ENCODE measurements around the gene PYGO2.

The PYGO2 gene

DNA sequence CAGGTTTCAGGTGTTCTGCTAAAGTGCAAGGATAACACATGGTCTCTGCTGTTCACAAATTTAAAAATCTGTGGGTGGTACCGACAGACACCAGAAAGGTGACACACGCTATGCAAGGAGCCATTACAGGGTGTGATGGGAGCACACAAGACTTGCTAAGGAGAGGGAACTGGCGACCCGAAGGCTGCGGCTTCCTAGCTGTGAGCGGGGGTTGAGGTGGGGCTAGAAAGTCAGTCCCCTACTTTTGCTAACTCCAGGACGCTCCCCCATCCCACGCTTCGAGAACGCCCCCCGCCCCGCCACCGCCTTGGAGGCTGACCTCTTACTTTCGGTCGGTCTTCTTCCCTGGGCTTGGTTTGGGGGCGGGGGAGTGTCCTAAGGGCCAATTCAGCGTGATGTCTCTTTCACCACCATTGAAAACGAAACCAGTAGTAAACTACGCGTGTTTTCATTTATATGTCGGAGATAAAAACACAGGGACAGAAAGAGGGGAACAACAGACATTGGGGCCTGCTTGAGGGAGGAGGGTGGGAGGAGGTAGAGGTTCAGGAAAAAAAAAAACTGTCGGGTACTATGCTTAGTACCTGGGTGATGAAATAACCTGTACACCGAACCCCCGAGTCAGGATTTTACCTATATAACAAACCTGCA, 14.0 kb upstream of the PYGO2 start:
- Histone ChIP-seq H3K27me3 (ENCODE audit: low read length) (no peaks in the 10 kb centered on the region), H3K9me2 (replicated peaks; ENCODE audit: insufficient read depth, low read length) (no peaks in the 10 kb centered on the region), H3K9ac (ENCODE audit: low read length) (peak overlapping the region; percentile 69), H3K79me2 (ENCODE audit: insufficient read depth, low read length) (peaks cover 61% of the 10 kb centered on the region), H3K4me2 (ENCODE audit: low read depth, low read length, poor library complexity, severe bottlenecking) (peak overlapping the region; percentile 74), H3K4me3 (ENCODE audit: insufficient read depth, low read length, poor library complexity, severe bottlenecking) (peak overlapping the region; percentile 72), H4K20me1 (ENCODE audit: low read depth, low read length) (no peaks in the 10 kb centered on the region), H3K9me3 (ENCODE audit: insufficient read depth, low read length) (no peaks in the 10 kb centered on the region), H3F3A (ENCODE audit: insufficient read depth) (peaks cover 17% of the 10 kb centered on the region), H2AFZ (ENCODE audit: low read depth, low read length, severe bottlenecking) (no peak overlapping the region), H3K36me3 (ENCODE audit: low read length) (peaks cover 4% of the 10 kb centered on the region), H3K27ac (ENCODE audit: low read depth, low read length) (peak overlapping the region; percentile 88)
- TF ChIP-seq EZH2phosphoT487 (conservative IDR thresholded peaks at IDR 0.05; ENCODE audit: low read length) (no peak), CTCF (IDR thresholded peaks at IDR 0.05; ENCODE audit: insufficient read depth, low read length, poor library complexity, severe bottlenecking) (no peak)

- peak overlapping the region; percentile 88 for H3K27ac ChIP-seq (ENCODE audit: low read depth, low read length)
- H2AFZ ChIP-seq (ENCODE audit: low read depth, low read length, severe bottlenecking), result no peak overlapping the region
- TF ChIP-seq CTCF (IDR thresholded peaks at IDR 0.05; ENCODE audit: insufficient read depth, low read length, poor library complexity, severe bottlenecking), result no peak
- TF ChIP-seq EZH2phosphoT487 (conservative IDR thresholded peaks at IDR 0.05; ENCODE audit: low read length), result no peak
These were observed 13.3 kb upstream of the PYGO2 start for GRCh38 chr1:154974808-154975408.

DNA sequence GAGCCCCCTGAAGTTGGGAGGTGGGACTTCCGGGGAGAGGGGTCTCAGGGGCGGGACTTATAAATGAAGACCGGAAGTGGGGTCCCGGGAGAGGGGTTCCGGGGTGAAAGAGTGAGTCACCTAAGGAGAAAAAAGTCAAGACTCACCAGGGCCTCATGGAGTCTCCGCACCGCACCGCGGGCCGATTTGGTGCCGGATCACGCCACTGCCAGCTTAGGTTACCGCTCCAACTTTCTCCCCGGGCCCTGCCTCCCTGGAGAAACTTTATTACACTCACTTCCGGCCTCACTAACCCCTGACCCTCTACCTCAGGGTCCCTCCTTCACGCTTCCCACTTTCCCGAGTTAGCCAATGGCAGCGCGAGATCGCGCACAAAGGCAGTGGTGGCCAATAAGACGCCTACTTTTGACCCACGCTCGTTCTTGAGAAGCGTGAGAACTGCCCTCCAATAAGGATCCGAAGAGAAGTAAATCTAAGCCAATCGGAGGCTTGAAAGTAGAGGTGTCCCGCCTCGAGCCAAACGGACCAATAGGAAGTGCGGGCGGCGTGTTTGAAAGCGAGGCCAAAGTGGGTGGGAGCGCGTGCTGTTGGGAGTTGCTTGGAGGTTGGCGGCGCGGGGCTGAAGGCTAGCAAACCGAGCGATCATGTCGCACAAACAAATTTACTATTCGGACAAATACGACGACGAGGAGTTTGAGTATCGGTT, 12.7 kb upstream of the PYGO2 start, which contains the start of gene CKS1B:
TSS of gene CKS1B (plus strand) at position 580 of the 706 bp plus-strand sequence. CDS start at position 645, 65 bp downstream.
- H3K27ac ChIP-seq (ENCODE audit: low read depth, low read length), result peak within 1 kb of the TSS; percentile 88
- peaks cover 64% of the 10 kb centered on the region for H3K79me2 ChIP-seq (ENCODE audit: insufficient read depth, low read length)
- peak within 1 kb of the TSS; percentile 87 for H3K4me2 ChIP-seq (ENCODE audit: low read depth, low read length, poor library complexity, severe bottlenecking)
- TF ChIP-seq EZH2phosphoT487 (conservative IDR thresholded peaks at IDR 0.05; ENCODE audit: low read length), result no peak
- TF ChIP-seq CTCF (IDR thresholded peaks at IDR 0.05; ENCODE audit: insufficient read depth, low read length, poor library complexity, severe bottlenecking), result no peak
- peak within 1 kb of the TSS; percentile 49 for H2AFZ ChIP-seq (ENCODE audit: low read depth, low read length, severe bottlenecking)
- H3K4me3 ChIP-seq (ENCODE audit: insufficient read depth, low read length, poor library complexity, severe bottlenecking), result peak within 1 kb of the TSS; percentile 74
- no peaks in the 10 kb centered on the region for H4K20me1 ChIP-seq (ENCODE audit: low read depth, low read length)
- peak within 1 kb of the TSS; percentile 69 for H3K9ac ChIP-seq (ENCODE audit: low read length)
- H3K9me2 ChIP-seq (replicated peaks; ENCODE audit: insufficient read depth, low read length), result no peaks in the 10 kb centered on the region
- H3K27me3 ChIP-seq (ENCODE audit: low read length), result no peaks in the 10 kb centered on the region
- peaks cover 4% of the 10 kb centered on the region for H3K36me3 ChIP-seq (ENCODE audit: low read length)
- H3K9me3 ChIP-seq (ENCODE audit: insufficient read depth, low read length), result no peaks in the 10 kb centered on the region
- peaks cover 17% of the 10 kb centered on the region for H3F3A ChIP-seq (ENCODE audit: insufficient read depth)

More at GRCh38 chr1:154974808-154975408, 13.3 kb upstream of the PYGO2 start:
- Histone ChIP-seq H3K36me3 (ENCODE audit: low read length) (peaks cover 4% of the 10 kb centered on the region), H3K9me2 (replicated peaks; ENCODE audit: insufficient read depth, low read length) (no peaks in the 10 kb centered on the region), H3K4me2 (ENCODE audit: low read depth, low read length, poor library complexity, severe bottlenecking) (peak overlapping the region; percentile 74), H3K9me3 (ENCODE audit: insufficient read depth, low read length) (no peaks in the 10 kb centered on the region), H3K9ac (ENCODE audit: low read length) (peak overlapping the region; percentile 69), H3K4me3 (ENCODE audit: insufficient read depth, low read length, poor library complexity, severe bottlenecking) (peak overlapping the region; percentile 72), H3K27me3 (ENCODE audit: low read length) (no peaks in the 10 kb centered on the region), H3K79me2 (ENCODE audit: insufficient read depth, low read length) (peaks cover 64% of the 10 kb centered on the region), H4K20me1 (ENCODE audit: low read depth, low read length) (no peaks in the 10 kb centered on the region), H3F3A (ENCODE audit: insufficient read depth) (peaks cover 17% of the 10 kb centered on the region)
